K562 (cell line): ENCODE results near the gene IL13. TPM values are rescaled to one million over a fixed set of nuclear protein-coding genes. Genes with fewer than 3 reads are reported as not detected.

ENCODE experiments used
- EP300 ChIP-seq: IDR thresholded peaks from 2 replicates; pipeline ENCODE4 v1.6.1; 2012; ENCODE audit warnings: low read length, improper control_type of control experiment
- HIVEP1 ChIP-seq: fragments of 250-450 bp; sonication (Bioruptor Pico); IDR thresholded peaks from 2 replicates; pipeline ENCODE4 v1.4.0; 2020; ENCODE audit warnings: mild to moderate bottlenecking
- MNT ChIP-seq, 2 experiments: fragments of 450-650 bp; conservative IDR thresholded peaks; 2 replicates each; pipeline ENCODE4 v1.6.1; 2017; ENCODE audit warnings: mild to moderate bottlenecking in 2 of 2, moderate library complexity in 2 of 2
- PTRF ChIP-seq: fragments of 450-650 bp; IDR thresholded peaks from 2 replicates; pipeline ENCODE4 v1.6.1; 2016; ENCODE audit warnings: mild to moderate bottlenecking, missing genetic modification characterization, missing compliant biosample characterization
- SMAD1 ChIP-seq: fragments of 150-350 bp; IDR thresholded peaks from 2 replicates; pipeline ENCODE4 v1.6.1; 2014; ENCODE audit warnings: low read length, low read depth; ENCODE audit not compliant: partially characterized antibody
- SOX6 ChIP-seq: fragments of 450-650 bp; IDR thresholded peaks from 2 replicates; pipeline ENCODE4 v1.6.1; 2014; ENCODE audit warnings: mild to moderate bottlenecking
- ZBTB17 ChIP-seq: fragments of 450-650 bp; formaldehyde crosslinking; IDR thresholded peaks from 2 replicates; pipeline ENCODE4 v1.4.0; 2020; ENCODE audit warnings: mild to moderate bottlenecking
- ZFX ChIP-seq: sonication (generic); formaldehyde crosslinking; IDR thresholded peaks from 2 replicates; pipeline ENCODE4 v1.8.0; 2022; ENCODE audit warnings: mild to moderate bottlenecking, missing genetic modification reagents, moderate library complexity
- ZKSCAN8 ChIP-seq: fragments of 200-800 bp; sonication (Bioruptor generic); IDR thresholded peaks from 2 replicates; pipeline ENCODE4 v1.6.1; 2016; ENCODE audit warnings: missing genetic modification characterization, missing compliant biosample characterization
- ZNF586 ChIP-seq: fragments of 450-650 bp; formaldehyde crosslinking; conservative IDR thresholded peaks from 2 replicates; pipeline ENCODE4 v1.4.0; 2020; ENCODE audit warnings: mild to moderate bottlenecking, moderate library complexity
- polyA plus RNA-seq, 8 experiments: library from polyadenylated mRNA; depleted of rRNA in 4 of 8; stranded (reverse) in 5 of 8; unstranded in 3 of 8; fragments of >200 nt; fragmentation: Nextera tagmentation in 2 of 8; fragmentation: Illumina TruSeq in 1 of 8; extraction: Ambion mirVana in 2 of 8; extraction: Trizol in 1 of 8; gene quantifications; 2 replicates each; pipeline versions ENCODE4 v1.2.1 to v1.2.3, GENCODE V29; 2011 to 2014; ENCODE audit warnings: inconsistent platforms in 1 of 8, missing spikeins in 1 of 8
- total RNA-seq, 7 experiments: library from RNA; depleted of rRNA in 6 of 7; stranded (reverse); fragments of >200 nt in 6 of 7; fragmentation: Illumina TruSeq in 2 of 7; extraction: Trizol in 2 of 7; gene quantifications; 2 replicates each; pipeline versions ENCODE4 v1.2.1 to v1.2.3, GENCODE V29; 2011 to 2021; ENCODE audit warnings: low replicate concordance in 1 of 7
- TF ChIP-seq, protein P1 (sequence below), 2 experiments: fragments of 450-650 bp in 1 of 2; sonication (generic) in 1 of 2; formaldehyde crosslinking in 1 of 2; IDR thresholded peaks; 2 replicates each; pipeline versions ENCODE4 v1.7.1 to v1.9.0; 2016 to 2022; ENCODE audit warnings: inconsistent platforms in 1 of 2, mild to moderate bottlenecking in 1 of 2, missing genetic modification reagents in 1 of 2
- TF ChIP-seq, protein P2 (sequence below): fragments of 450-650 bp; IDR thresholded peaks from 2 replicates; pipeline ENCODE4 v1.6.1; 2018; ENCODE audit not compliant: partially characterized antibody

IL13 gene
- total and polyA plus RNA-seq, 9 of the 15 experiments (the other 6 are each of a cell fraction or from before 2014, with no cell fraction given), result not detected

- TF ChIP-seq, protein P1, sequence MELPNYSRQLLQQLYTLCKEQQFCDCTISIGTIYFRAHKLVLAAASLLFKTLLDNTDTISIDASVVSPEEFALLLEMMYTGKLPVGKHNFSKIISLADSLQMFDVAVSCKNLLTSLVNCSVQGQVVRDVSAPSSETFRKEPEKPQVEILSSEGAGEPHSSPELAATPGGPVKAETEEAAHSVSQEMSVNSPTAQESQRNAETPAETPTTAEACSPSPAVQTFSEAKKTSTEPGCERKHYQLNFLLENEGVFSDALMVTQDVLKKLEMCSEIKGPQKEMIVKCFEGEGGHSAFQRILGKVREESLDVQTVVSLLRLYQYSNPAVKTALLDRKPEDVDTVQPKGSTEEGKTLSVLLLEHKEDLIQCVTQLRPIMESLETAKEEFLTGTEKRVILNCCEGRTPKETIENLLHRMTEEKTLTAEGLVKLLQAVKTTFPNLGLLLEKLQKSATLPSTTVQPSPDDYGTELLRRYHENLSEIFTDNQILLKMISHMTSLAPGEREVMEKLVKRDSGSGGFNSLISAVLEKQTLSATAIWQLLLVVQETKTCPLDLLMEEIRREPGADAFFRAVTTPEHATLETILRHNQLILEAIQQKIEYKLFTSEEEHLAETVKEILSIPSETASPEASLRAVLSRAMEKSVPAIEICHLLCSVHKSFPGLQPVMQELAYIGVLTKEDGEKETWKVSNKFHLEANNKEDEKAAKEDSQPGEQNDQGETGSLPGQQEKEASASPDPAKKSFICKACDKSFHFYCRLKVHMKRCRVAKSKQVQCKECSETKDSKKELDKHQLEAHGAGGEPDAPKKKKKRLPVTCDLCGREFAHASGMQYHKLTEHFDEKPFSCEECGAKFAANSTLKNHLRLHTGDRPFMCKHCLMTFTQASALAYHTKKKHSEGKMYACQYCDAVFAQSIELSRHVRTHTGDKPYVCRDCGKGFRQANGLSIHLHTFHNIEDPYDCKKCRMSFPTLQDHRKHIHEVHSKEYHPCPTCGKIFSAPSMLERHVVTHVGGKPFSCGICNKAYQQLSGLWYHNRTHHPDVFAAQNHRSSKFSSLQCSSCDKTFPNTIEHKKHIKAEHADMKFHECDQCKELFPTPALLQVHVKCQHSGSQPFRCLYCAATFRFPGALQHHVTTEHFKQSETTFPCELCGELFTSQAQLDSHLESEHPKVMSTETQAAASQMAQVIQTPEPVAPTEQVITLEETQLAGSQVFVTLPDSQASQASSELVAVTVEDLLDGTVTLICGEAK (IDR thresholded peaks at IDR 0.05), result no peak
- TF ChIP-seq, protein P1 (CRISPR knock-in tag; IDR thresholded peaks at IDR 0.05), result no peak
- TF ChIP-seq ZNF586 (CRISPR knock-in tag) (no peak), SMAD1 (no peak), SOX6 (peak; percentile 74), ZKSCAN8 (CRISPR knock-in tag) (no peak), ZBTB17 (CRISPR knock-in tag) (0 out of 2 replicates have a peak, but pooled peaks have one; percentile 20), EP300 (peak; percentile 62; the same call in 1 of the 2 replicates), MNT (conservative IDR thresholded peaks at IDR 0.05) (no peak), ZFX (CRISPR knock-in tag) (peak; percentile 58; the same call in 1 of the 2 replicates), HIVEP1 (CRISPR knock-in tag) (no peak), PTRF (tag) (peak; percentile 43; the same call in 1 of the 2 replicates)
- TF ChIP-seq, protein P2, sequence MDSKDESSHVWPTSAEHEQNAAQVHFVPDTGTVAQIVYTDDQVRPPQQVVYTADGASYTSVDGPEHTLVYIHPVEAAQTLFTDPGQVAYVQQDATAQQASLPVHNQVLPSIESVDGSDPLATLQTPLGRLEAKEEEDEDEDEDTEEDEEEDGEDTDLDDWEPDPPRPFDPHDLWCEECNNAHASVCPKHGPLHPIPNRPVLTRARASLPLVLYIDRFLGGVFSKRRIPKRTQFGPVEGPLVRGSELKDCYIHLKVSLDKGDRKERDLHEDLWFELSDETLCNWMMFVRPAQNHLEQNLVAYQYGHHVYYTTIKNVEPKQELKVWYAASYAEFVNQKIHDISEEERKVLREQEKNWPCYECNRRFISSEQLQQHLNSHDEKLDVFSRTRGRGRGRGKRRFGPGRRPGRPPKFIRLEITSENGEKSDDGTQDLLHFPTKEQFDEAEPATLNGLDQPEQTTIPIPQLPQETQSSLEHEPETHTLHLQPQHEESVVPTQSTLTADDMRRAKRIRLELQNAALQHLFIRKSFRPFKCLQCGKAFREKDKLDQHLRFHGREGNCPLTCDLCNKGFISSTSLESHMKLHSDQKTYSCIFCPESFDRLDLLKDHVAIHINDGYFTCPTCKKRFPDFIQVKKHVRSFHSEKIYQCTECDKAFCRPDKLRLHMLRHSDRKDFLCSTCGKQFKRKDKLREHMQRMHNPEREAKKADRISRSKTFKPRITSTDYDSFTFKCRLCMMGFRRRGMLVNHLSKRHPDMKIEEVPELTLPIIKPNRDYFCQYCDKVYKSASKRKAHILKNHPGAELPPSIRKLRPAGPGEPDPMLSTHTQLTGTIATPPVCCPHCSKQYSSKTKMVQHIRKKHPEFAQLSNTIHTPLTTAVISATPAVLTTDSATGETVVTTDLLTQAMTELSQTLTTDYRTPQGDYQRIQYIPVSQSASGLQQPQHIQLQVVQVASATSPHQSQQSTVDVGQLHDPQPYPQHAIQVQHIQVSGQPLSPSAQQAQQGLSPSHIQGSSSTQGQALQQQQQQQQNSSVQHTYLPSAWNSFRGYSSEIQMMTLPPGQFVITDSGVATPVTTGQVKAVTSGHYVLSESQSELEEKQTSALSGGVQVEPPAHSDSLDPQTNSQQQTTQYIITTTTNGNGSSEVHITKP, result peak; percentile 18
Observed at GRCh38 chr5:132663771-132664695, 6.1 kb downstream of the IL13 start (continued).
